ENCODE results near the gene AQP10.
"Not testable (repeated sequence)": the region's sequence is repeated elsewhere in the genome, so short reads cannot be mapped to it uniquely, and the experiment has no call there.

AQP10 gene

GRCh38 chr1:154309136-154309535 is 11.8 kb upstream of the AQP10 start:
- not testable (repeated sequence) for H3K4me3 Mint-ChIP-seq
- CTCF ChIA-PET = interaction anchor here (0.9 kb wide), 1 partner anchor 32 kb away, joined by 3 read pairs; no protein-coding TSS in a partner anchor
- peaks cover 13% of the 10 kb centered on the region for H3K27me3 Mint-ChIP-seq

GRCh38 chr1:154312229-154313065 is 8.4 kb upstream of the AQP10 start:
- H3K4me3 Mint-ChIP-seq, H3K36me3 Mint-ChIP-seq, H3K27ac Mint-ChIP-seq, H3K4me1 Mint-ChIP-seq, H3K9me3 Mint-ChIP-seq, DNase-seq: not testable (repeated sequence)
- CTCF ChIA-PET = interaction anchor here (1.5 kb wide), 1 partner anchor 22 kb away, joined by 4 read pairs; no protein-coding TSS in a partner anchor
- H3K27me3 Mint-ChIP-seq = peaks cover 20% of the 10 kb centered on the region

More at GRCh38 chr1:154309136-154309535, 11.8 kb upstream of the AQP10 start:
- H3K4me1 Mint-ChIP-seq = peaks cover 11% of the 10 kb centered on the region
- H3K9me3 Mint-ChIP-seq, H3K36me3 Mint-ChIP-seq, DNase-seq, H3K27ac Mint-ChIP-seq: not testable (repeated sequence)

- Mint-ChIP-seq H3K9me3 (peaks cover 9% of the 10 kb centered on the region), H3K27me3 (peaks cover 26% of the 10 kb centered on the region), H3K4me1 (peaks cover 4% of the 10 kb centered on the region), H3K27ac (no peak overlapping the region), H3K36me3 (no peaks in the 10 kb centered on the region), H3K4me3 (no peak overlapping the region)
- DNase-seq = no peak
- CTCF ChIA-PET = no interaction called here
Observed at GRCh38 chr1:154313066-154313356, 7.9 kb upstream of the AQP10 start.

DNA sequence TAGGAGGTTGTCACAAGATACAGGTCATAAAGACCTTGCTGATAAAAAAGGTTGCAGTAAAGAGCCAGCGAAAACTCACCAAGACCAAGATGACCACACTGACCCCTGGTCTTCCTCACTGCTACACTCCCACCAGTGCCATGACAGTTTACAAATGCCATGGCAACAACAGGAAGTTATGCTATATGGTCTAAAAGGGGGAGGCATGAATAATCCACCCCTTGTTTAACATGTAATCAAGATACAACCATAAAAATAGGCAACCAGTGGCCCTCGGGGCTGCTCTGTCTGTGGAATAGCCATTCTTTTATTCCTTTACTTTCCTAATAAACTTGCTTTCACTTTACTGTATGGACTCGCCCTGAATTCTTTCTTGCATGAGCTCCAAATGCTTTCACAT is 6.7 kb upstream of the AQP10 start:
- not testable (repeated sequence) for H3K4me3 Mint-ChIP-seq, H3K4me1 Mint-ChIP-seq, H3K36me3 Mint-ChIP-seq, H3K27ac Mint-ChIP-seq, DNase-seq
- Mint-ChIP-seq H3K9me3 (peaks cover 12% of the 10 kb centered on the region), H3K27me3 (peaks cover 37% of the 10 kb centered on the region)
- CTCF ChIA-PET = interaction anchor here (1.1 to 1.5 kb wide), 2 partner anchors 21 to 115 kb away, joined by 3 read pairs; no protein-coding TSS in a partner anchor

GRCh38 chr1:154316704-154317103 is 4.2 kb upstream of the AQP10 start:
- H3K4me3 Mint-ChIP-seq = no peak overlapping the region
- no peak for DNase-seq
- no peaks in the 10 kb centered on the region for H3K4me1 Mint-ChIP-seq
- H3K36me3 Mint-ChIP-seq = peaks cover 2% of the 10 kb centered on the region
- H3K27me3 Mint-ChIP-seq = peaks cover 61% of the 10 kb centered on the region
- peaks cover 12% of the 10 kb centered on the region for H3K9me3 Mint-ChIP-seq
- H3K27ac Mint-ChIP-seq = no peak overlapping the region
- CTCF ChIA-PET = no interaction called here

GRCh38 chr1:154318386-154318785 is 2.5 kb upstream of the AQP10 start:
- Mint-ChIP-seq H3K36me3 (peaks cover 2% of the 10 kb centered on the region), H3K27me3 (peaks cover 65% of the 10 kb centered on the region), H3K4me3 (no peak overlapping the region), H3K4me1 (no peaks in the 10 kb centered on the region), H3K27ac (no peak overlapping the region), H3K9me3 (peaks cover 12% of the 10 kb centered on the region)
- CTCF ChIA-PET = no interaction called here
- no peak for DNase-seq

- Mint-ChIP-seq H3K27me3 (peaks cover 70% of the 10 kb centered on the region), H3K4me1 (peaks cover 13% of the 10 kb centered on the region)
- not testable (repeated sequence) for H3K36me3 Mint-ChIP-seq, H3K27ac Mint-ChIP-seq, DNase-seq, H3K4me3 Mint-ChIP-seq, H3K9me3 Mint-ChIP-seq
- CTCF ChIA-PET = interaction anchor here (1.1 kb wide), 1 partner anchor 14 kb away, joined by 4 read pairs; no protein-coding TSS in a partner anchor
Observed at GRCh38 chr1:154321609-154321934, 679 bp downstream of the AQP10 start.

GRCh38 chr1:154323493-154323892 is 2.6 kb downstream of the AQP10 start:
- Mint-ChIP-seq H3K9me3 (no peaks in the 10 kb centered on the region), H3K36me3 (peaks cover 3% of the 10 kb centered on the region), H3K27me3 (peaks cover 61% of the 10 kb centered on the region), H3K4me3 (no peak overlapping the region), H3K4me1 (peaks cover 28% of the 10 kb centered on the region), H3K27ac (no peak overlapping the region)
- DNase-seq = no peak
- CTCF ChIA-PET = interaction anchor here (0.5 to 6.6 kb wide), 6 partner anchors 9 to 164 kb away, joined by 3 to 89 read pairs (median 4); no protein-coding TSS in a partner anchor

- no peak overlapping the region for H3K27ac Mint-ChIP-seq
- H3K36me3 Mint-ChIP-seq = peaks cover 6% of the 10 kb centered on the region
- H3K9me3 Mint-ChIP-seq = no peaks in the 10 kb centered on the region
- CTCF ChIA-PET = interaction anchor here (0.6 to 6.6 kb wide), 9 partner anchors 8 to 130 kb away, joined by 3 to 89 read pairs (median 3); no protein-coding TSS in a partner anchor
- no peak for DNase-seq
- H3K4me3 Mint-ChIP-seq = peak overlapping the region; percentile 91
- peaks cover 31% of the 10 kb centered on the region for H3K4me1 Mint-ChIP-seq
- peaks cover 53% of the 10 kb centered on the region for H3K27me3 Mint-ChIP-seq
Observed at GRCh38 chr1:154324241-154324640, 3.3 kb downstream of the AQP10 start.

DNA sequence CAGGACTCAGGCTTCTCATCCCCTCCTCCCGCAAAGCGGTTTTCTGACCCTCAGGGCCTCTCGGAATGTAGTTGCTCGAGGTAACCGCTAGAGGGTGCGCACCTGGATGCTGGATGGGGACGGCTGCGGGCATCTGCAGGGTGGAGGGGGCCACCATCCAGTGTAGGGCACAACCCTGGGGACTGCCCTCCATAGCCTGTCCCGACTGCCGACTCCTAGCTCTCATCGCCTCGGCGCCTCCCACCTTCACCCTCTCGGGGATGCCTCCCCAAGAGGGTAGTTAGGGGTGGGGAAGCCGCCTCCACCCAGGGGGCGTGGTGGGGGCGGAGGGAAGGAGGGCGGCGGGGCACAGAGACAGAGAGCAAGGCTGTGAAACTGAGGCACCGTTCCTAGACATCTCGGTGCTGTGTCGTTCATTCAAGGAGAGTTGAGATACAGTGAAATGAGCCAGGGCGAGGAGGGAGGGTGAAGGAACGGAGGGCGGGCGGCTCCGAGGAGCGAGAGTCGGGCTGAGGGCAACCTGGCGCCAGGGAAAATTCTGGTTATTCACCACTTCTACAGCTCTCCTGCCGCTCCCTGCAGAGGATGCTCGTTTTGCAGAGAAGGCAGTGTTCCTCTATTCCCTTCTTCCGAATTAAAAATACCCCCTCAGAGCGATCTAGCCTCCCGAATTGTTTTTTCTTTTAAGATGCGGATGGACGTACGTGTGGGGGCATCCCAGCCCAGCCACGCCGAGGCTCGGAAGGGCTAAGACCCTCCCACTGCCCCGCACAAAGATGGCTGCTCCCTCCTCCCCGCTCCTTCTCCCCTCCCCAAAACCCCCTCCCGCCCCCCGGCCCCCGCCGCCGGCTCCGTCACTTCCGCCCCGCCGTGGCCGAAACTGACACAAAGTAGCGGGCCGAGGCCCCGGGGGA is 4.0 kb downstream of the AQP10 start, which contains the start of gene ATP8B2:
ATP8B2 (plus strand) TSS at position 857 of the 914 bp plus-strand sequence. CDS start 2,617 bp downstream, outside the sequence.
- H3K9me3 Mint-ChIP-seq = no peaks in the 10 kb centered on the region
- peaks cover 38% of the 10 kb centered on the region for H3K4me1 Mint-ChIP-seq
- H3K4me3 Mint-ChIP-seq = peak within 1 kb of the TSS; percentile 91
- CTCF ChIA-PET = interaction anchor here (0.9 to 6.6 kb wide), 9 partner anchors 11 to 130 kb away, joined by 3 to 89 read pairs (median 4); no protein-coding TSS in a partner anchor
- H3K36me3 Mint-ChIP-seq = peaks cover 11% of the 10 kb centered on the region
- peaks cover 46% of the 10 kb centered on the region for H3K27me3 Mint-ChIP-seq
- peak within 1 kb of the TSS; percentile 90 for H3K27ac Mint-ChIP-seq
- DNase-seq = peak; percentile 86

DNA sequence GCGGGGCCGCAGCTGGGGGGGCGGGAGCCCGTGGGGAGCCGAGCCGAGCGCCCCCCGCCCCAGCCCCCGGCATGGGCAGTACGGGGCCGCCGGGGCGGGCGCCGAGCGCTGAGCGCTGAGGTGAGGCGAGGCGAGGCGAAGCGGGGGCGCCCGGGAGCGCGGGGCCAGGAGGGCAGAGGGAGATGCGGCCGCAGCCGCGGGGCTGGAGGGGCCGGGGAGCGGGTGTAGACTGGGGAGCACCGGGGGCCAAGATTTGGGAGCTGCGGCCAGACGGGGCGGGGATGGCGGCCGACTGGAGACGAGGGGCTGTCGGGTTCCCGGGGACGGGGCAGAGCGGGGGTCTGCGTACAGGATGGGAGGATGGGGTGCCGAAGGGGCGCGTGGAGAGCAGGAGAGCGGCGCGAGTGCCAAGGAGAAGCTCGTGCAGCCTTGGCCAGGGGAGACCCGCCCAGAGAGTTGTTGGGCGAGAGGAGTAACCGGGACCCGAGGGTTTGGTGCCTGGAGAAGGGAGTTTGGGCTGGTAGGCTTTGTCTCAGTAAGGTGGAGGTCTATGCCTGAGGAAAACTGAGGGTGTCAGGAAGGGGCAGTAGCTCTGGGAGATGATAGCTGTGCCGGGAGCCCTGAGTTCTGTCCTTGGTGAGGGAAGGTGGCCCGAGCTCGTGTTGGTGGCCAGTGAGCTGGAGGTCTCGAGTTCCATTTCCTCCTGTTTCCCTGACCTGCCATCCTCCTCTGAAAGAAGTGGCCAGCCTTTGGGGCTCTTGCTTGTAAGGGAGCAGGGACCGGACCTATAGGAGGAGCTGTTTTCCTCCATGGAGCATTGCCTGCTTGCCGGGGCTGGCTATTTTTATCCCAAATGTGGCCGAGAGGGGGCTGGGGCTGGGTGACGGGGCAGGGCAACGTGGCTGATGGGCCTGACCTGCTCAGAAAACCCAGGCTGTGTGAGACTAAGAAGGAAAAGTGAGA is 5.0 kb downstream of the AQP10 start:
- peaks cover 17% of the 10 kb centered on the region for H3K36me3 Mint-ChIP-seq
- peak; percentile 61 for DNase-seq
- peak overlapping the region; percentile 91 for H3K4me3 Mint-ChIP-seq
- H3K9me3 Mint-ChIP-seq = no peaks in the 10 kb centered on the region
- peak overlapping the region; percentile 85 for H3K27ac Mint-ChIP-seq
- peaks cover 47% of the 10 kb centered on the region for H3K4me1 Mint-ChIP-seq
- CTCF ChIA-PET = interaction anchor here (0.6 to 6.6 kb wide), 11 partner anchors 8 to 380 kb away, joined by 3 to 89 read pairs (median 4); no protein-coding TSS in a partner anchor
- H3K27me3 Mint-ChIP-seq = peaks cover 38% of the 10 kb centered on the region

DNA sequence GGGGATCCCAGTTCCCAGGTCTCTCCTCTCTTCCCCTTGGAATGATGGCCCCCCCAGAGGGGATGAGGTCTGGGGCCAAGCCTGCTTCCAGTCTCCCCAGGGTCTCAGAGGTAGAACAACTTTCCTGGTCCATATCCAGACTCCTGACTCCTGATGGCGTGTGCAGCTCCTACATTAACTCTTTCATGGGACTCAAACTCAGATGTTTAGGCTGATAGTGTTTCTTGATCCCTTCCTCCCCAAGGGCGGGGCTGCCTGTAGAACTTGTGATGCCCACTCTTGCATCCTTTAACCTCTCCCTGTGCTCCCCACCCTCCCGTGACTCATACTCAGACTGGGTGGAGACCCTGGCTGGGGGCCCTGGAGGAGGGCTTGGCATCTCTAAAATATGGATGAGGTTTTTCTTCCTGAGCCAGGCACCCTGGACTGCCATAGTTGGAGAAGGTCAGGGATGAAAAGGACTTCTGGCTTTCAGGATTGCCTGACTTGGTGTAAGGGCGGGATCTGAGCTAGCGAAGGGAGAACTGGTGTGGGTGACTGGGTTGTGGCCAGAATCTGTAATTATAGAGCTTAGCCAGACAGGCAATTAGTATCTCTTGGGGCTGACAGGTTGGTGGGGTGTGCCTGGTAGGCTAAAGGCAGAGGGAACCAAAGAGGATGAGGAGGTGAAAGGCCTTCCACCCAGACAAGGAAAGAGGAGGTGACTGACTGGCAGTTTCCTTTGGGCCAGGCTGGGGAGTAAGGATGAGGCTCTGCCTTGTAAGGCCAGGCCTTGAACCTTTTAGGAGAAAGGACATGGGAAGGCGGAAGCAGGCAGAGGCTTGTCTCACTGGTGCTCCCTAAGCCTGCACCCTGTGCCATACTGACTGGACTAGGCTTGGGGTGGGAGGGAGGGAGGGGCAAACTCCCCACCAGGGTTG is 5.9 kb downstream of the AQP10 start:
- peaks cover 29% of the 10 kb centered on the region for H3K27me3 Mint-ChIP-seq
- peak overlapping the region; percentile 91 for H3K4me3 Mint-ChIP-seq
- peak overlapping the region; percentile 85 for H3K27ac Mint-ChIP-seq
- no peaks in the 10 kb centered on the region for H3K9me3 Mint-ChIP-seq
- DNase-seq = no peak
- peaks cover 26% of the 10 kb centered on the region for H3K36me3 Mint-ChIP-seq
- CTCF ChIA-PET = interaction anchor here (0.6 to 6.6 kb wide), 10 partner anchors 9 to 381 kb away, joined by 3 to 89 read pairs (median 4); no protein-coding TSS in a partner anchor
- H3K4me1 Mint-ChIP-seq = peaks cover 57% of the 10 kb centered on the region

Measured in activated naive CD4-positive, alpha-beta T cell treated with anti-CD3 and anti-CD28 coated beads, Interleukin-2, amount 10 ng/mL, durations not matched to agents 7 days and 5 days (primary cell).